SK-N-SH treated with all-trans-retinoic acid at 6 μM for 48 hours (cell line): Measurements from ENCODE around the gene SMPDL3B.

Experiments used
- BACH2 ChIP-seq: fragments of 250-450 bp; sonication (Bioruptor Pico); IDR thresholded peaks from 2 replicates; pipeline ENCODE4 v1.9.0; 2021; ENCODE audit warnings: mild to moderate bottlenecking, borderline replicate concordance
- TOX ChIP-seq: fragments of 250-450 bp; sonication (Bioruptor Pico); IDR thresholded peaks from 2 replicates; pipeline ENCODE4 v1.8.0; 2021; ENCODE audit warnings: mild to moderate bottlenecking, moderate library complexity, borderline replicate concordance

- TF ChIP-seq BACH2: no peak
- no peak for TF ChIP-seq TOX (CRISPR knock-in tag)
Observed at GRCh38 chr1:27972141-27972540, 37.3 kb downstream of the SMPDL3B start.
